Measurements from ENCODE around the gene ABCA8. TPM values are rescaled to one million over a fixed set of nuclear protein-coding genes. Genes with fewer than 3 reads are reported as not detected.

Gene ABCA8
- total RNA-seq, 1 donor from 2014 or later = under 0.01 TPM

DNA sequence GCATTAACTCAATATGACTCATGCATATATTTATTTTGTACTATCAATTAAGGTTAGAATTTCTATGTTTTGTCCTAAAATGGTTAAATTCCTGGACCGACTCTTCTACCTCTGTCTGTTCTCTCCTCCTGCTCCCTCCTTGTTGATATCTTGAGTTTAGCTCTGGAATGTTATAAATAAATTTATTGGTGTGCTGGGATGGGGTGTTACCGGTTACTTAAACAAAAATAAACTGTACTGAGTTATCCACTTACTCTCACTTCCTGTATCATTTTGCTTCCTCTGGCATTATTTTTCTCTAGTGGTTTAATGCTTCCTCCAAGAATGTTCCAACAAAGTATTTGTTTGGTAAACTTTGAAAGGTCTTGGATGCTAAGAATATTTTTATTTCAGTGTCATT lies 120.1 kb downstream of the ABCA8 start:
- H3K4me3 ChIP-seq (ENCODE audit: low read depth, low read length) = no peak overlapping the region
- no peak for DNase-seq (ENCODE audit: low read depth)
- TF ChIP-seq, protein P1, sequence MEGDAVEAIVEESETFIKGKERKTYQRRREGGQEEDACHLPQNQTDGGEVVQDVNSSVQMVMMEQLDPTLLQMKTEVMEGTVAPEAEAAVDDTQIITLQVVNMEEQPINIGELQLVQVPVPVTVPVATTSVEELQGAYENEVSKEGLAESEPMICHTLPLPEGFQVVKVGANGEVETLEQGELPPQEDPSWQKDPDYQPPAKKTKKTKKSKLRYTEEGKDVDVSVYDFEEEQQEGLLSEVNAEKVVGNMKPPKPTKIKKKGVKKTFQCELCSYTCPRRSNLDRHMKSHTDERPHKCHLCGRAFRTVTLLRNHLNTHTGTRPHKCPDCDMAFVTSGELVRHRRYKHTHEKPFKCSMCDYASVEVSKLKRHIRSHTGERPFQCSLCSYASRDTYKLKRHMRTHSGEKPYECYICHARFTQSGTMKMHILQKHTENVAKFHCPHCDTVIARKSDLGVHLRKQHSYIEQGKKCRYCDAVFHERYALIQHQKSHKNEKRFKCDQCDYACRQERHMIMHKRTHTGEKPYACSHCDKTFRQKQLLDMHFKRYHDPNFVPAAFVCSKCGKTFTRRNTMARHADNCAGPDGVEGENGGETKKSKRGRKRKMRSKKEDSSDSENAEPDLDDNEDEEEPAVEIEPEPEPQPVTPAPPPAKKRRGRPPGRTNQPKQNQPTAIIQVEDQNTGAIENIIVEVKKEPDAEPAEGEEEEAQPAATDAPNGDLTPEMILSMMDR (IDR thresholded peaks at IDR 0.05; ENCODE audit: insufficient read depth, low read length, severe bottlenecking) = no peak
- no peaks in the 10 kb centered on the region for H3K27me3 ChIP-seq (ENCODE audit: control insufficient read depth, insufficient read depth, low read length)
- no peak for FAIRE-seq
- H3K36me3 ChIP-seq (ENCODE audit: control insufficient read depth, insufficient read depth, low read length) = no peaks in the 10 kb centered on the region

DNA sequence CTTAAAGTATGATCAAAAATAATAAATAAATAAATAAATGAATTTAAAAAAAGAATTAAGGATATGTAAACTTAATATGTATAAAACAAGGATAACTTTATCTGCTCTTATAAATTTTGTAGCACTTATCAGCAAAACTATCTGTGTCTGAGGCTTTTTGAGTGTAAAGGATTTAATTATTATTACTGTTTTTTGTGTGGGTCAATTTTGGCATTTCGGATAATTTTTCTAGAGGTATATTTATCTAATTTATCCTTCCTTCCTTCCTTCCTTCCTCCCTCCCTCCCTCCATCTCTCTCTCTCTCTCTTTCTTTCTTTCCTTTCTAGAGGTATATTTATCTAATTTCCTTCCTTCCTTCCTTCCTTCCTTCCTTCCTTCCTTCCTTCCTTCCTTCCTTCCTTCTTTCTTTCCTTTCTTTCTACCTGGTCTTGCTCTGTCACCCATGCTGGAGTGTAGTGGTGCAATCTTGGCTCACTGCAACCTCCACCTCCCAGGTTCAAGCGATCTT lies 120.8 kb downstream of the ABCA8 start:
- Histone ChIP-seq H3K4me3 (ENCODE audit: low read depth, low read length) (no peak overlapping the region), H3K36me3 (ENCODE audit: control insufficient read depth, insufficient read depth, low read length) (no peaks in the 10 kb centered on the region), H3K27me3 (ENCODE audit: control insufficient read depth, insufficient read depth, low read length) (no peaks in the 10 kb centered on the region)
- no peak for DNase-seq (ENCODE audit: low read depth)
- TF ChIP-seq, protein P1 (IDR thresholded peaks at IDR 0.05; ENCODE audit: insufficient read depth, low read length, severe bottlenecking) = no peak
- no peak for FAIRE-seq

DNA sequence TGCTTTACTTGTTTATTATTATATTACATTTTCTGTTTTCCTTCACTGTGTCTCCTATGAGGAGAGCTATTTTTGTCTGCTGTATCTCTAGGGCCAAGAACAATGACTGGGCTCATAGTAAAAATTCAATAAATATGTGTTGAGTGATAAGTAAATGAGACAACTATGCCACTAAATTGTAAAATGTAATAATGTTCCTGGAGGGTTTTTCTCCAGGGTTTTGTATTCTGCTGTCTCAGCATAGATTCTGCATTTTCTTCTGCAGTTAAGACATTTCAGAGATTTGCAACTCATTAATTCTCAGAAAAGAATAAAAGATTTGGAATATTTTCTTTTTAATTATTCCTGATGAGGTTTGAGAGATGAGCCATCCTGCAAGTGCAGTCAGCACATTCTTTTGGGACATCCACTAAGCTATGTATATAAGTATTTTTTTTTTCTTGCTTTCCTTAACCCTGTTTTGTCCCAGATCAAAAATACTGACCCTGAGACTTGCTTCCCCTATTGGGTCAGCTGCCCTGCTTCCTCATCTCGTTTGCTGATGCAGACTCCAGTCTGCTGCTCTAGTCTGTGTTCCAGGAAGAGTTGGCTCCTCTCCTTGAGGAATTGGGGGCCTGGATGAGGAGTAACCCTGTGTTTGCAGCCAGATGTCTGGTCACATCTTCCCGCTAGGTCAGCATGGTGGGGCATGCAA lies 122.9 kb downstream of the ABCA8 start:
- no peak overlapping the region for H3K4me3 ChIP-seq (ENCODE audit: low read depth, low read length)
- H3K27me3 ChIP-seq (ENCODE audit: control insufficient read depth, insufficient read depth, low read length) = no peaks in the 10 kb centered on the region
- FAIRE-seq (no peak), DNase-seq (ENCODE audit: low read depth) (no peak)
- TF ChIP-seq, protein P1 (IDR thresholded peaks at IDR 0.05; ENCODE audit: insufficient read depth, low read length, severe bottlenecking) = no peak
- no peaks in the 10 kb centered on the region for H3K36me3 ChIP-seq (ENCODE audit: control insufficient read depth, insufficient read depth, low read length)

DNA sequence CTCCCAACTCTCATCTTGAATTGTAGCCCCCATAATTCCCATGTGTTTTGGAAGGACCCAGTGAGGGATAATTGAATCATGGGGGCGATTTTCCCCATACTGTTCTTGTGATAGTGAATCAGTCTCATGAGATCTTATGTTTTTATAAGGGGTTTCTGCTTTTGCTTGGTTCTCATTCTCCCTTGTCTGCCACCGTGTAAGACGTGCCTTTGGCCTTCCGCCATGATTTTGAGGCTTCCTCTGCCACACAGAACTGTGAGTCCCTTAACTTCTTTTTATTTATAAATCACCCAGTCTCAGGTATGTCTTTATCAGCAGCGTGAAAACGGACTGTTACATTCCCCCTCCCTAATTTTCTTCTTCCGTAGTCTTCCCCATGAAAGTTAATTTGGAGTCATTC lies 124.0 kb downstream of the ABCA8 start:
- Histone ChIP-seq H3K36me3 (ENCODE audit: control insufficient read depth, insufficient read depth, low read length) (no peaks in the 10 kb centered on the region), H3K4me3 (ENCODE audit: low read depth, low read length) (no peak overlapping the region), H3K27me3 (ENCODE audit: control insufficient read depth, insufficient read depth, low read length) (no peaks in the 10 kb centered on the region)
- FAIRE-seq (no peak), DNase-seq (ENCODE audit: low read depth) (no peak)
- TF ChIP-seq, protein P1 (IDR thresholded peaks at IDR 0.05; ENCODE audit: insufficient read depth, low read length, severe bottlenecking) = no peak

DNA sequence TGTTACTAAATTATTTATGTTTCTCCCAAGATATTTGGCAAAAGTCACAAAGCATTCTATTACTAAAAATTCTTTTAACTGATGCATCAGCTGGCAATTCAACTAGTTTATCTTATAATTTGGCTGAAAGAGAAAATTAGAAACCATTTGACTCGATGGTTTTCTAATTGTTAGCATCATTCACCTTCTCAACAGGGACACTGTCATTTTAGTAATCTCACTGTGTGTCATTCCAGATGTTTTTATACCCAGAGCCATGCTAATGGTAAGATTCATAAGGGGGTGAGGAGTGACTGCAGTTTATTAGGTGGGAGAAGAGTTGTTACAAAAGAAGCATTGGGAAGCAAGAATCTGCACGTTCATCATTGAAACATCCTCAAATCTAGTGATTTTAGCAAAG lies 124.9 kb downstream of the ABCA8 start:
- DNase-seq (ENCODE audit: low read depth) (no peak), FAIRE-seq (no peak)
- TF ChIP-seq, protein P1 (IDR thresholded peaks at IDR 0.05; ENCODE audit: insufficient read depth, low read length, severe bottlenecking) = no peak

DNA sequence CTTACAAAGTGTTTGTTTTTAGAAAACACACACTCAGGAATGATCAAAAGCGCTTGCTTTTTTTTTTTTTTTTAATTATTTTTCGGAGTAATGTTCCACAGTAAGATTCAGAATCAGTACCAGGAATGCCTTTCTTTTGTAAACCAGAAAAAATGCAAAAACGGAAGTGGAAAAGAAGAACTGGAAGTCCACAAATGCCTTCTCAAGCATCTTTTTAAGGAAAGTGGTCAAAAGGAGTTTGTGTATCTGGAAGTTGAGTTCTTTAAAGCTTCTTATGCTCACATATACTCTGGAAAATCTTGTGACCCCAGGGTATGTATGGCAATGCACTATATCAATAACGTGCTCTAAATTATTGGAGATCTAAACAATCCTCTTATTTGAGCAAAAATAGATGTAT lies 126.0 kb downstream of the ABCA8 start:
- H3K36me3 ChIP-seq (ENCODE audit: control insufficient read depth, insufficient read depth, low read length) = no peaks in the 10 kb centered on the region
- DNase-seq (ENCODE audit: low read depth) (no peak), FAIRE-seq (no peak)
- H3K27me3 ChIP-seq (ENCODE audit: control insufficient read depth, insufficient read depth, low read length) = no peaks in the 10 kb centered on the region
- TF ChIP-seq, protein P1 (IDR thresholded peaks at IDR 0.05; ENCODE audit: insufficient read depth, low read length, severe bottlenecking) = no peak
- no peak overlapping the region for H3K4me3 ChIP-seq (ENCODE audit: low read depth, low read length)

More for the DNA sequence above, 124.9 kb downstream of the ABCA8 start:
- no peak overlapping the region for H3K4me3 ChIP-seq (ENCODE audit: low read depth, low read length)
- H3K27me3 ChIP-seq (ENCODE audit: control insufficient read depth, insufficient read depth, low read length) = no peaks in the 10 kb centered on the region
- no peaks in the 10 kb centered on the region for H3K36me3 ChIP-seq (ENCODE audit: control insufficient read depth, insufficient read depth, low read length)

Data from bronchial epithelial cell (primary cell).